Left lung (tissue), 10 donors: Measurements from ENCODE around the gene PIK3CG. TPM values are rescaled to one million over a fixed set of nuclear protein-coding genes. Genes with fewer than 3 reads are reported as not detected.

Experiments
- ATAC-seq: fragments of 200-7000 bp; cut with Tn5 transposase; one replicate; pipeline ENCODE4 v1.9.1; 2020; ENCODE audit warnings: moderate library complexity
- DNase-seq, 4 donors: peaks; one replicate each; pipeline ENCODE4 v3.0.0-alpha.2; 2013 to 2020
- H3K27ac ChIP-seq, 2 donors: fragments of 200-600 bp; sonication (generic) in 1 of 2; one replicate each; pipeline versions ENCODE4 v1.5.0 to v1.8.0; 2020 to 2021
- H3K27me3 ChIP-seq, 2 donors: fragments of 200-600 bp; sonication (generic) in 1 of 2; one replicate each; pipeline versions ENCODE4 v1.5.0 to v1.8.0; 2020 to 2021
- H3K36me3 ChIP-seq, 2 donors: fragments of 200-600 bp; sonication (generic) in 1 of 2; one replicate each; pipeline versions ENCODE4 v1.5.0 to v1.8.0; 2020 to 2021
- H3K4me1 ChIP-seq, 2 donors: fragments of 200-600 bp; one replicate each; pipeline ENCODE4 v1.8.0; 2021
- H3K4me3 ChIP-seq, 2 donors: fragments of 200-600 bp; sonication (generic) in 1 of 2; one replicate each; pipeline versions ENCODE4 v1.5.0 to v1.8.0; 2020 to 2021; ENCODE audit warnings: mild to moderate bottlenecking in 1 of 2
- H3K9me3 ChIP-seq, 2 donors: fragments of 200-600 bp; sonication (generic) in 1 of 2; one replicate each; pipeline versions ENCODE4 v1.5.0 to v1.8.0; 2020 to 2021
- intact Hi-C, 2 donors: fragments of 100-400 bp; cut with DNase I; formaldehyde crosslinking; loops; one replicate each; pipeline versions ENCODE4 v1.11.2 to v1.14.2; 2022
- polyA plus RNA-seq, 6 donors: library from polyadenylated mRNA; unstranded; fragments of 120-200 nt; gene quantifications; one replicate each; pipeline ENCODE4 v1.2.1, GENCODE V29; 2013; ENCODE audit not compliant: insufficient read length in 6 of 6
- total RNA-seq, 2 donors: library from RNA; stranded (reverse); fragmentation: NEBNext Ultra II Directional; extraction: Animal tissue kit (Norgen Biotek cat#: 25700); gene quantifications; one replicate each; pipeline ENCODE4 v1.2.1, GENCODE V29; 2021
- TF ChIP-seq, protein P1 (sequence below), 2 donors: fragments of 200-600 bp; sonication (generic) in 1 of 2; IDR thresholded peaks; one replicate each; pipeline versions ENCODE4 v1.5.0 to v1.8.0; 2021; ENCODE audit warnings: antibody characterized with exemption in 2 of 2
- donor health status: DM: no; HTN: yes; CAD: no.
- donor health status: DM: no; HTN: no; CAD: no.

Gene PIK3CG
- total and polyA plus RNA-seq, 8 donors, result 2.6 to 13.2 (median 3.6) TPM

DNA sequence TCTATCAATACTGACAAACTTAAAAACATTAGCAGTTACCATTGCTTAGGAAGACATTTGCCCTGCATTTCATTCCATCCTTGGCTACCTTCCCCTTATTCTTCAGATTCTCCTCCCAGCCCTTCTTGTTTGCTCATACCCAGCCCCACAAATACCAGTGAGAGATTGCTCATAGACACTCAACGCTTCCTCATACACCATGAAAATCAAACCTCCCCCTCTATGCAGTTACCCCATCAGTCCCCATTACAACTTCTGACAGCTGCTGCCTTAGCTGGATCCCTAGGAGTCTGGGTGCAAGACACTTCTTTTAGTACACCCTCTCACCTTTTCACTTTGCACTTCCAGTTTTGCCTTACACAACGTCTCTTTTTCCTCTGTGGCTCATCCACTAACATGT, 28.3 kb upstream of the PIK3CG start:
- TF ChIP-seq, protein P1, sequence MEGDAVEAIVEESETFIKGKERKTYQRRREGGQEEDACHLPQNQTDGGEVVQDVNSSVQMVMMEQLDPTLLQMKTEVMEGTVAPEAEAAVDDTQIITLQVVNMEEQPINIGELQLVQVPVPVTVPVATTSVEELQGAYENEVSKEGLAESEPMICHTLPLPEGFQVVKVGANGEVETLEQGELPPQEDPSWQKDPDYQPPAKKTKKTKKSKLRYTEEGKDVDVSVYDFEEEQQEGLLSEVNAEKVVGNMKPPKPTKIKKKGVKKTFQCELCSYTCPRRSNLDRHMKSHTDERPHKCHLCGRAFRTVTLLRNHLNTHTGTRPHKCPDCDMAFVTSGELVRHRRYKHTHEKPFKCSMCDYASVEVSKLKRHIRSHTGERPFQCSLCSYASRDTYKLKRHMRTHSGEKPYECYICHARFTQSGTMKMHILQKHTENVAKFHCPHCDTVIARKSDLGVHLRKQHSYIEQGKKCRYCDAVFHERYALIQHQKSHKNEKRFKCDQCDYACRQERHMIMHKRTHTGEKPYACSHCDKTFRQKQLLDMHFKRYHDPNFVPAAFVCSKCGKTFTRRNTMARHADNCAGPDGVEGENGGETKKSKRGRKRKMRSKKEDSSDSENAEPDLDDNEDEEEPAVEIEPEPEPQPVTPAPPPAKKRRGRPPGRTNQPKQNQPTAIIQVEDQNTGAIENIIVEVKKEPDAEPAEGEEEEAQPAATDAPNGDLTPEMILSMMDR (IDR thresholded peaks at IDR 0.05), result no peak
- Histone ChIP-seq H3K36me3 (no peaks in the 10 kb centered on the region), H3K4me3 (no peak overlapping the region), H3K9me3 (peaks cover 0 to 2% of the 10 kb centered on the region in 2 donors), H3K27me3 (no peaks in the 10 kb centered on the region), H3K27ac (no peak overlapping the region), H3K4me1 (no peaks in the 10 kb centered on the region)
- ATAC-seq (no peak), DNase-seq (no peak)
- intact Hi-C loops, result no loop called here

DNA sequence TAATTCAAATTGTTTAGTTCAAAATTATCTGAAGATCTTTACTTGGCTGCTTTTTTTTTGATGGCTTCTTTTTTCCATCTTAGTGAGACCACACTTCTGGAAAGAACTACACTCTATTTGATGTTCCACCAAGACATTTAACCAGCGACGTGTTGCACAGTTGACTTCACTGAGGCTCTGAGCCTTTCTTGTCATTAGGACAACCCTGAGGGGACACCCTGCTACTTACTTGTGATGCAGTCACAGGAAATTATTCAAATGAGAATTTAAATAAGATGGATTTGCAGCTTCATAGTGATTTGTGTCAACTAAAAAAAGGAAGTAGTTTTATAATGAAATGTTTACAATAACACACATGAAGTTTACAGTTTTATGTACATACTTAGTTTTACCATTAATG, 25.6 kb upstream of the PIK3CG start:
- DNase-seq (no peak), ATAC-seq (no peak)
- peaks cover 0 to 2% of the 10 kb centered on the region in 2 donors for H3K9me3 ChIP-seq
- H3K27me3 ChIP-seq, result no peaks in the 10 kb centered on the region
- intact Hi-C loops, result no loop called here
- no peaks in the 10 kb centered on the region for H3K4me1 ChIP-seq
- no peaks in the 10 kb centered on the region for H3K36me3 ChIP-seq
- TF ChIP-seq, protein P1 (IDR thresholded peaks at IDR 0.05), result no peak
- no peak overlapping the region for H3K27ac ChIP-seq
- no peak overlapping the region for H3K4me3 ChIP-seq

DNA sequence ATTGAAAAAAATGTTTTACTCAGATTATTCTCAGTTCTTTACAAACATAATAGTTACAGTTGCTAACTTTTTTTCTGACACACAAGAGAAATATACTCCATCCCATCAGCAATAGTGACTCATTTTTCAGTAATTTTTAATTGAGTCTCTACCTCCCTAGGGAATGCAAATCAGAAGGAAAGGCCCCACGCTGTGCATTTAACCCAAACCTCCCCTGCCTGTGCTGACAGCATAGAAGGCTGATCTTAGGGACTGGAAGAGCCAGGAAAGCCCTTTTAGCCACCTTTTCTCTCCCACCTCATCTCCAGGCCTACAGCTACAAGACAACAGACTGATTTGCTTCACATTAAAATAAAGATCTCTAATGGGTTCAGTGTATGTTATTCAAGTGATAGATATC, 24.7 kb upstream of the PIK3CG start:
- intact Hi-C loops, result no loop called here
- TF ChIP-seq, protein P1 (IDR thresholded peaks at IDR 0.05), result no peak

DNA sequence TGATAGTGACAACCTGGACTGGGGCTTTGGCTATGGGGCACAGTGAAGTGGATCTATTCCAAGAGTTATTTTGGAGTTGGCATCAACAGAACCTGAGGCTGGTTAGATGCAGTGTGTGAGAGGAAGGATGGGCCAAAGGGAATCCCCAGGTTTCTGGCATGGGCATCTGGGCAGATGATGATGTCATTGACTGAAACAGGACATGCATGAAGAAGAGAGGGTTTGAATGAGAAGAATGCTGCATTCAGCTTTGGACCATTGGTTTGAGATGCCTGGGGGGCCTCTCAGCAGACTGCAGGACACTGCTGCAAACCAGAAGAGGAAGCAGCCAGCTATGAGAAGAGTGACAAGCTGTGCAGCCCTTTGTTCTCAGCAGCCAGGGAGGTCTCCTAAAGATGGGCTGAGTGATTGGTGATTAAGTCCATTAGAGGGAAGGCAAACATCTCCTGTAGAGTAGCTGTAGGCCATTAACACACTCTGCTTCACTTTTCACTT, 23.1 kb upstream of the PIK3CG start:
- Histone ChIP-seq H3K4me1 (no peaks in the 10 kb centered on the region), H3K9me3 (peaks cover 0 to 2% of the 10 kb centered on the region in 2 donors), H3K36me3 (no peaks in the 10 kb centered on the region), H3K27me3 (no peaks in the 10 kb centered on the region), H3K27ac (no peak overlapping the region), H3K4me3 (no peak overlapping the region)
- intact Hi-C loops, result no loop called here
- TF ChIP-seq, protein P1 (IDR thresholded peaks at IDR 0.05), result no peak
- DNase-seq (no peak), ATAC-seq (no peak)

More for the DNA sequence above, 24.7 kb upstream of the PIK3CG start:
- Histone ChIP-seq H3K4me1 (no peaks in the 10 kb centered on the region), H3K4me3 (no peak overlapping the region), H3K36me3 (no peaks in the 10 kb centered on the region), H3K27me3 (no peaks in the 10 kb centered on the region), H3K9me3 (peaks cover 0 to 2% of the 10 kb centered on the region in 2 donors), H3K27ac (no peak overlapping the region)
- ATAC-seq, result peak; percentile 31
- DNase-seq, result no peak

DNA sequence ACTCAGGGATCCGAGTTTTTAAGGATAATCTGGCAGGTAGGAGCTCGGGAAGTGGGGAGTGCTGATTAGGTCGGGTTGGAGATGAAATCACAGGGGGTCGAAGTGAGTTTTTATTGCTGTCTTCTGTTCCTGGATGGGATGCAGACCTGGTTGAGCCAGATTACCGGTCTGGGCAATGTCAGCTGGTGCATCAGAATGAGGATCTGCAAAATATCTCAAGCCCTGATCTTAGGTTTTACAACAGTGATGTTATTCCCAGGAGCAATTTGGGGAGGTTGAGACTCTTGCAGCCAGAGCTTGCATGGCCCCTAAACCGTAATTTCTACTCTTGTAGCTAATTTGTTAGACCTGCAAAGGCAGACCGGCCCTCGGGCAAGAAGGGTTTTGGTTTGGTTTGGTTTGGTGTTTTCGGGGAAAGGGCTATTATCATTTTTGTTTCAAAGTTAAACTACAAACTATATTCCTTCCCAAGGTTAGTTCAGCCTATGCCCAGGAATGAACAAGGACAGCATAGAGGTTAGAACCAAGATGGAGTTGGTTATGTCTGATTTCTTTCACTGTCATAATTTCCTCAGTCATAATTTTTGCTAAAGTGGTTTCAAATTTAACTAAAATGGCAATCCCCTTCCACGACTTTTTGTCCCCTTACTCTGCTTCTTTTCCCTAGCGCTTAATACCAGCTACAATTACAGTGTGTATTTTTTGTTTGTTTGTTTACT, 20.6 kb upstream of the PIK3CG start:
- H3K9me3 ChIP-seq, result no peaks in the 10 kb centered on the region
- ATAC-seq, result no peak
- peaks cover 0 to 6% of the 10 kb centered on the region in 2 donors for H3K4me1 ChIP-seq
- H3K27ac ChIP-seq, result no peak overlapping the region
- no peaks in the 10 kb centered on the region for H3K27me3 ChIP-seq
- no peaks in the 10 kb centered on the region for H3K36me3 ChIP-seq
- H3K4me3 ChIP-seq, result no peak overlapping the region
- intact Hi-C loops, result no loop called here
- TF ChIP-seq, protein P1 (IDR thresholded peaks at IDR 0.05), result no peak
- DNase-seq, result no peak
